Vagina (tissue), 2 donors: ENCODE measurements around the gene SMAD6.

Source experiments
- CTCF ChIP-seq, 3 experiments: fragments of 450-650 bp in 2 of 3; fragments of 200-600 bp in 1 of 3; sonication (generic) in 1 of 3; IDR thresholded peaks; one replicate each; pipeline ENCODE4 v1.5.1; 2017 to 2019; ENCODE audit warnings: antibody characterized with exemption in 3 of 3, mild to moderate bottlenecking in 2 of 3, moderate library complexity in 2 of 3
- POLR2AphosphoS5 ChIP-seq, 2 donors: sonication (generic); formaldehyde crosslinking; IDR thresholded peaks; one replicate each; pipeline ENCODE4 v1.9.0; 2017; ENCODE audit warnings: antibody characterized with exemption in 2 of 2, mild to moderate bottlenecking in 2 of 2, low read depth in 1 of 2; ENCODE audit not compliant: insufficient read depth in 1 of 2

- TF ChIP-seq POLR2AphosphoS5 (IDR thresholded peaks at IDR 0.05; ENCODE audit: insufficient read depth in 1 of 2, low read depth in 1 of 2) (no peak), CTCF (IDR thresholded peaks at IDR 0.05) (no peak)
These were observed 113.3 kb downstream of the SMAD6 start for GRCh38 chr15:66815318-66815717.
